Measurements from ENCODE around the gene ST3GAL3. TPM values are rescaled to one million over a fixed set of nuclear protein-coding genes. Genes with fewer than 3 reads are reported as not detected.
A peak's percentile ranks its signal among the peaks of the same experiment; 100 is the strongest.

The ST3GAL3 gene
- total RNA-seq, 1 experiment from 2014 or later = 26.8 TPM

DNA sequence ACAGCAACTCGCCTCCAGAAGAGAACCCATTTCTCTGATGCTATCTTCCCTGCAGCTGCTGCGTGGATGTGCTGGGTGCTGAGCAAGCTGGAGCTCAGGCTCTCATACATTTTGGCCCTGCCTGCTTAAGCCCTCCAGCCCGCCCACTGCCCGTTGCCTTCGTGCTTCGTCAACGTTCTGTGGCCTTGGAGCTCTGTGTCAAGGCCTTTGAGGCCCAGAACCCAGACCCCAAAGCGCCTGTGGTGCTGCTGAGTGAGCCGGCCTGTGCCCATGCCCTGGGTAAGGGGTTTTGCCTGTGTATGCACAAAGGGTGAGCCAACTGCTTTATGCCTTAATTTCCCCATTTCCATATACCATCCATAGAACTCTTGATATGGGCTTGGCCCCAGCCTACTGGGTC, 263.6 kb downstream of the ST3GAL3 start:
- DNase-seq (ENCODE audit: low spot score) = no peak
- POLR2A ChIA-PET (ENCODE audit: low non-redundant PET) = no interaction called here
- no peak for TF ChIP-seq EZH2 (IDR thresholded peaks at IDR 0.05; ENCODE audit: borderline replicate concordance, low read depth, low read length, poor library complexity, severe bottlenecking)
- TF ChIP-seq, protein P1, sequence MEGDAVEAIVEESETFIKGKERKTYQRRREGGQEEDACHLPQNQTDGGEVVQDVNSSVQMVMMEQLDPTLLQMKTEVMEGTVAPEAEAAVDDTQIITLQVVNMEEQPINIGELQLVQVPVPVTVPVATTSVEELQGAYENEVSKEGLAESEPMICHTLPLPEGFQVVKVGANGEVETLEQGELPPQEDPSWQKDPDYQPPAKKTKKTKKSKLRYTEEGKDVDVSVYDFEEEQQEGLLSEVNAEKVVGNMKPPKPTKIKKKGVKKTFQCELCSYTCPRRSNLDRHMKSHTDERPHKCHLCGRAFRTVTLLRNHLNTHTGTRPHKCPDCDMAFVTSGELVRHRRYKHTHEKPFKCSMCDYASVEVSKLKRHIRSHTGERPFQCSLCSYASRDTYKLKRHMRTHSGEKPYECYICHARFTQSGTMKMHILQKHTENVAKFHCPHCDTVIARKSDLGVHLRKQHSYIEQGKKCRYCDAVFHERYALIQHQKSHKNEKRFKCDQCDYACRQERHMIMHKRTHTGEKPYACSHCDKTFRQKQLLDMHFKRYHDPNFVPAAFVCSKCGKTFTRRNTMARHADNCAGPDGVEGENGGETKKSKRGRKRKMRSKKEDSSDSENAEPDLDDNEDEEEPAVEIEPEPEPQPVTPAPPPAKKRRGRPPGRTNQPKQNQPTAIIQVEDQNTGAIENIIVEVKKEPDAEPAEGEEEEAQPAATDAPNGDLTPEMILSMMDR (conservative IDR thresholded peaks at IDR 0.05; ENCODE audit: low read depth, low read length) = no peak
- H3K27me3 ChIP-seq (replicated peaks; ENCODE audit: insufficient read depth, low read depth, low read length, poor library complexity) = no peaks in the 10 kb centered on the region
- intact Hi-C loops (cut with micrococcal nuclease; ENCODE audit: unreplicated experiment) = no loop called here
- H3K27ac ChIP-seq (ENCODE audit: low read depth, low read length, poor library complexity, severe bottlenecking) = no peak overlapping the region
- peak overlapping the region; percentile 93 for H3K4me3 ChIP-seq (ENCODE audit: low read depth, low read length, poor library complexity, severe bottlenecking)
- no peaks in the 10 kb centered on the region for H3K9me3 ChIP-seq (ENCODE audit: low read depth, low read length, poor library complexity, severe bottlenecking)
- peaks cover 5% of the 10 kb centered on the region for H3K4me1 ChIP-seq (ENCODE audit: insufficient read depth, low read length, poor library complexity, severe bottlenecking)
- no TSS peak for BruUV-seq (replicated peaks)
- CTCF ChIA-PET = no interaction called here
- H3K36me3 ChIP-seq (ENCODE audit: insufficient read depth, low read length, poor library complexity, severe bottlenecking) = peaks cover under 1% of the 10 kb centered on the region

DNA sequence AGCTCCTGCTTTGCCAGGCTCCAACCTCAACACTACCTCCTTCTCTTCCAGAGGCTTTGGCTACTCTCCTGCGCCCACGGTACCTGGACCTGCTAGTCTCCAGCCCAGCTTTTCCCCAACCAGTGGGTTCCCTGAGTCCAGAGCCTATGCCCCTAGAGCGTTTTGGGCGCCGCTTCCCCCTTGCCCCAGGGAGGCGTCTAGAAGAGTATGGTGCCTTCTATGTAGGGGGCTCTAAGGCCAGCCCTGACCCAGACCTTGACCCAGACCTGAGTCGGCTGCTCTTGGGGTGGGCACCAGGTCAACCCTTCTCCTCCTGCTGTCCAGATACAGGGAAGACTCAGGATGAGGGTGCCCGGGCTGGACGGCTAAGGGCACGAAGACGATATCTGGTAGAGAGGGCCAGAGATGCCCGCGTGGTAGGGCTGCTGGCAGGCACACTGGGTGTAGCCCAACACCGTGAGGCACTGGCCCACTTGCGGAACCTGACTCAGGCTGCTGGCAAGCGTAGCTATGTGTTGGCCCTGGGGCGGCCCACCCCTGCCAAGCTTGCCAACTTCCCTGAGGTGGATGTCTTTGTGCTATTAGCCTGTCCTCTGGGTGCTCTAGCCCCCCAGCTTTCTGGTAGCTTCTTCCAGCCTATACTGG, 264.1 kb downstream of the ST3GAL3 start:
- Histone ChIP-seq H3K27ac (ENCODE audit: low read depth, low read length, poor library complexity, severe bottlenecking) (no peak overlapping the region), H3K4me1 (ENCODE audit: insufficient read depth, low read length, poor library complexity, severe bottlenecking) (peaks cover 8% of the 10 kb centered on the region), H3K27me3 (replicated peaks; ENCODE audit: insufficient read depth, low read depth, low read length, poor library complexity) (no peaks in the 10 kb centered on the region), H3K4me3 (ENCODE audit: low read depth, low read length, poor library complexity, severe bottlenecking) (no peak overlapping the region), H3K9me3 (ENCODE audit: low read depth, low read length, poor library complexity, severe bottlenecking) (no peaks in the 10 kb centered on the region), H3K36me3 (ENCODE audit: insufficient read depth, low read length, poor library complexity, severe bottlenecking) (peaks cover 6% of the 10 kb centered on the region)
- no TSS peak for BruUV-seq (replicated peaks)
- intact Hi-C loops (cut with micrococcal nuclease; ENCODE audit: unreplicated experiment) = no loop called here
- TF ChIP-seq, protein P1 (conservative IDR thresholded peaks at IDR 0.05; ENCODE audit: low read depth, low read length) = no peak
- no peak for TF ChIP-seq EZH2 (IDR thresholded peaks at IDR 0.05; ENCODE audit: borderline replicate concordance, low read depth, low read length, poor library complexity, severe bottlenecking)
- ChIA-PET CTCF (no interaction called here), POLR2A (ENCODE audit: low non-redundant PET) (no interaction called here)
- DNase-seq (ENCODE audit: low spot score) = no peak

DNA sequence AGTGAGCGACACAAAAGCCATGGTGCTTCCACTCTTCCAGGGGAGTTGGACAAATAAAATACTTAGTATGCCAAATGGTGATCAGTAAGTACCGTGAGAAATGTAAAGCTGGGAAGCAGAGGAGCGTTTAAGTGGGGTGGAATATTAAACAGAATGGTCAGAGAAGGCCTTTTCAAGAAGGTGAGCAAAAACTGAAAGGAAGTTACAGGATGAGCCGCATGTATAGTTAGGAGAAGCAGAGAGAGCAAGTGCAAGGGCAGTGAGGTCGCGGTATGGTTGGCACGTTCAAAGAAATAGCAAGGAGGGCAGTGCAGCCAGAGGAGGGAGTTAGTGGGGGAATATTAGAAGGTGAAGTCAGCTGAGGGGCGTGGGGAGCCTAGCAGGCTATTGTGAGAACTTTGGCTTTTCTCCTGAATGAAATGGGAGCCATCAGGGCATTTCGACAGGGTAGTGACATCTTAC, 266.7 kb downstream of the ST3GAL3 start:
- Histone ChIP-seq H3K9me3 (ENCODE audit: low read depth, low read length, poor library complexity, severe bottlenecking) (no peaks in the 10 kb centered on the region), H3K36me3 (ENCODE audit: insufficient read depth, low read length, poor library complexity, severe bottlenecking) (peaks cover 18% of the 10 kb centered on the region), H3K27me3 (replicated peaks; ENCODE audit: insufficient read depth, low read depth, low read length, poor library complexity) (no peaks in the 10 kb centered on the region), H3K27ac (ENCODE audit: low read depth, low read length, poor library complexity, severe bottlenecking) (peak overlapping the region; percentile 90), H3K4me3 (ENCODE audit: low read depth, low read length, poor library complexity, severe bottlenecking) (peak overlapping the region; percentile 88), H3K4me1 (ENCODE audit: insufficient read depth, low read length, poor library complexity, severe bottlenecking) (peaks cover 27% of the 10 kb centered on the region)
- intact Hi-C loops (cut with micrococcal nuclease; ENCODE audit: unreplicated experiment) = no loop called here
- ChIA-PET CTCF (no interaction called here), POLR2A (ENCODE audit: low non-redundant PET) (no interaction called here)
- BruUV-seq (replicated peaks) = no TSS peak
- no peak for TF ChIP-seq EZH2 (IDR thresholded peaks at IDR 0.05; ENCODE audit: borderline replicate concordance, low read depth, low read length, poor library complexity, severe bottlenecking)
- DNase-seq (ENCODE audit: low spot score) = no peak

All from A673 (cell line).